HL-60 (cell line): Measurements from ENCODE around the gene KIF25.

Source experiments
- CTCF ChIP-seq: IDR thresholded peaks from one replicate; pipeline ENCODE4 v1.5.1; 2011; ENCODE audit warnings: low read length, control low read depth, inconsistent platforms; ENCODE audit not compliant: insufficient read depth
- GABPA ChIP-seq: IDR thresholded peaks from 2 replicates; pipeline ENCODE4 v1.6.1; 2012; ENCODE audit warnings: low read depth
- POLR2AphosphoS5 ChIP-seq: IDR thresholded peaks from 2 replicates; pipeline ENCODE4 v1.6.1; 2012; ENCODE audit warnings: low read depth
- REST ChIP-seq: IDR thresholded peaks from 2 replicates; pipeline ENCODE4 v1.6.1; 2012; ENCODE audit warnings: low read depth; ENCODE audit not compliant: insufficient replicate concordance
- SPI1 ChIP-seq: IDR thresholded peaks from 2 replicates; pipeline ENCODE4 v1.6.1; 2012; ENCODE audit warnings: low read depth, mild to moderate bottlenecking, borderline replicate concordance

- TF ChIP-seq CTCF (no peak), POLR2AphosphoS5 (no peak), REST (no peak), GABPA (no peak), SPI1 (no peak)
Observed at GRCh38 chr6:167947716-167948115, 49.8 kb upstream of the KIF25 start.
